ENCODE data around the gene MRPL52. TPM values are rescaled to one million over a fixed set of nuclear protein-coding genes. Genes with fewer than 3 reads are reported as not detected.

The MRPL52 gene
- total RNA-seq, 4 donors from 2014 or later = 15.9 to 55.1 (median 37.7) TPM

GRCh38 chr14:22883173-22883976 lies 53.7 kb downstream of the MRPL52 start, which contains the start of gene REM2:
Gene REM2 (plus strand): TSS chr14:22883222. CDS start chr14:22883288, 66 bp downstream.
- ATAC-seq (ENCODE audit: low FRiP score) (no peak), DNase-seq (ENCODE audit: low spot score) (no peak)
- TF ChIP-seq CTCF (IDR thresholded peaks at IDR 0.05) = no peak

DNA sequence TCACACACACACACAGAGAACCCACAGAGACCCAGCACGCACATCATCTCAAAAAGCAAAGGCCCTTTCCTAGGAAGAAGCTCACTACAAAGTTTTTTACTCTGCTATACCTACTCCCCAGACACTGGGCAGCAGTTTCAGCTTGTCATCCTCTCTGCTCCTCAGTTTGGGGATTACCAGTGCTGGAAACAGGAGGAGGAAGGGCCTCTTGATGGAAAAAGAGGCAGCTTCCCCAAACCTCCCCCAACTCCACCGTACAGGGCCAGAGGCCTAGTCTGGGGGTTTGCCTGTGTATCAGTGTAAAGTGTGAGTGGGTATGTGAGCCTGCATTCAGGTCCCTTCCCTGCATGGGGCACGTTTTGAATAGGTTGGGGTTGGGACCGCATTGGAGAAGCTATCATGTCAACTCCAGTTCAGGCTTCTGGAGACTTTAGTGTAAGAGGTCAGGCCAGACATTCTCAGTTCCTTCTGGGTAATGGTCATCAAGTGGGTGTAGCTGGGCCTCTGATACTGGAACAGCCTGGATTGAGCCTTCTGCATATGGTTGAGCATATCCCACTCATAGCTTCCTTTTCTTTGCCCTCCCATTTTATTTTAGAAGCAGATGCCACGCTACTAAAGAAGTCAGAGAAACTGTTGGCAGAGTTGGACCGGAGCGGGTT lies 54.5 kb downstream of the MRPL52 start:
- ATAC-seq (ENCODE audit: low FRiP score) (no peak), DNase-seq (ENCODE audit: low spot score) (no peak)
- TF ChIP-seq CTCF (IDR thresholded peaks at IDR 0.05) = no peak

Small RNA genes within 50 kb of the gene (small RNA-seq; reads per million reads assigned to genes)
- not detected for gene RF00019

Other genes with a start within 250 kb of the MRPL52 start
- 100 to 1,000 TPM; 156 to 272 (median 244) TPM for gene DAD1, start 240.7 kb upstream of the MRPL52 start, total RNA-seq
- gene ABHD4, start 231.6 kb upstream of the MRPL52 start, total RNA-seq = 10 to 100 TPM; 14.9 to 33.5 (median 21.1) TPM
- not detected for gene OR6J1, start 185.5 kb upstream of the MRPL52 start, total RNA-seq
- gene OXA1L, start 63.2 kb upstream of the MRPL52 start, total RNA-seq = 100 to 1,000 TPM in 1 of 4 donors, 10 to 100 TPM in 3; 73.3 to 100 (median 98.6) TPM
- 10 to 100 TPM; 52.0 to 72.3 (median 64.0) TPM for gene SLC7A7, start 14.5 kb upstream of the MRPL52 start, total RNA-seq
- 100 to 1,000 TPM; 108 to 208 (median 166) TPM for gene MMP14, start 6.7 kb downstream of the MRPL52 start, total RNA-seq
- 100 to 1,000 TPM in 2 of 4 donors, 10 to 100 TPM in 2; 73.5 to 125 (median 96.6) TPM for gene LRP10, start 41.9 kb downstream of the MRPL52 start, total RNA-seq
- gene REM2, start 53.3 kb downstream of the MRPL52 start, total RNA-seq = 1 to 10 TPM in 2 of 4 donors, under 1 TPM in 2; 0.24 to 3.3 (median 1.0) TPM
- 100 to 1,000 TPM in 2 of 4 donors, 10 to 100 TPM in 2; 48.7 to 127 (median 85.9) TPM for gene RBM23, start 89.3 kb downstream of the MRPL52 start, total RNA-seq
- gene PRMT5, start 99.5 kb downstream of the MRPL52 start, total RNA-seq = 10 to 100 TPM; 38.8 to 54.9 (median 49.6) TPM
- gene HAUS4, start 127.2 kb downstream of the MRPL52 start, total RNA-seq = 10 to 100 TPM; 27.0 to 84.8 (median 32.0) TPM
- gene AJUBA, start 152.7 kb downstream of the MRPL52 start, total RNA-seq = 10 to 100 TPM in 2 of 4 donors, 1 to 10 TPM in 2; 4.0 to 13.4 (median 9.9) TPM
- gene C14orf93, start 180.3 kb downstream of the MRPL52 start, total RNA-seq = 10 to 100 TPM in 1 of 4 donors, 1 to 10 TPM in 3; 6.0 to 12.2 (median 8.4) TPM
- gene PSMB5, start 205.0 kb downstream of the MRPL52 start, total RNA-seq = 100 to 1,000 TPM; 126 to 150 (median 129) TPM
- gene PSMB11, start 212.3 kb downstream of the MRPL52 start, total RNA-seq = not detected
- 1 to 10 TPM; 1.6 to 4.9 (median 1.8) TPM for gene CDH24, start 227.6 kb downstream of the MRPL52 start, total RNA-seq